Vagina (tissue), 2 donors: ENCODE data around the gene IGFLR1. TPM values are rescaled to one million over a fixed set of nuclear protein-coding genes. Genes with fewer than 3 reads are reported as not detected.

Experiments used
- DNase-seq, 2 donors: peaks; one replicate each; pipeline ENCODE4 v3.0.0-alpha.2; 2017; ENCODE audit errors: extremely low spot score in 2 of 2
- H3K27ac ChIP-seq: fragments of 200-600 bp; sonication (generic); one replicate; pipeline ENCODE4 v1.5.1; 2019
- H3K27me3 ChIP-seq: fragments of 200-600 bp; sonication (generic); one replicate; pipeline ENCODE4 v1.5.1; 2019
- H3K36me3 ChIP-seq, 2 donors: fragments of 200-600 bp; sonication (generic); one replicate each; pipeline ENCODE4 v1.5.1; 2017 to 2019
- H3K4me1 ChIP-seq: fragments of 200-600 bp; sonication (generic); one replicate; pipeline ENCODE4 v1.5.1; 2019
- H3K4me3 ChIP-seq, 2 donors: fragments of 200-600 bp; sonication (generic); 1 replicate in 1 of 2; 2 replicates in 1 of 2; pipeline ENCODE4 v1.5.1; 2016 to 2019
- H3K9me3 ChIP-seq: fragments of 200-600 bp; sonication (generic); one replicate; pipeline ENCODE4 v1.5.1; 2019
- POLR2A ChIP-seq, 2 donors: fragments of 450-650 bp; IDR thresholded peaks; one replicate each; pipeline ENCODE4 v1.6.1; 2017; ENCODE audit warnings: antibody characterized with exemption in 2 of 2, mild to moderate bottlenecking in 2 of 2, moderate library complexity in 2 of 2
- POLR2AphosphoS5 ChIP-seq, 2 donors: sonication (generic); formaldehyde crosslinking; IDR thresholded peaks; one replicate each; pipeline ENCODE4 v1.9.0; 2017; ENCODE audit warnings: antibody characterized with exemption in 2 of 2, mild to moderate bottlenecking in 2 of 2, low read depth in 1 of 2; ENCODE audit not compliant: insufficient read depth in 1 of 2
- intact Hi-C: fragments of 100-400 bp; cut with DNase I; formaldehyde crosslinking; loops from one replicate; pipeline ENCODE4 v1.15.1; 2023
- total RNA-seq: library from RNA; depleted of rRNA; stranded (reverse); fragments of >200 nt; gene quantifications from one replicate; pipeline ENCODE4 v1.2.3, GENCODE V29; 2016
- TF ChIP-seq, protein P1 (sequence below), 3 experiments: fragments of 450-650 bp in 2 of 3; fragments of 200-600 bp in 1 of 3; sonication (generic) in 1 of 3; IDR thresholded peaks; one replicate each; pipeline ENCODE4 v1.5.1; 2017 to 2019; ENCODE audit warnings: antibody characterized with exemption in 3 of 3, mild to moderate bottlenecking in 2 of 3, moderate library complexity in 2 of 3

The IGFLR1 gene
- total RNA-seq, 1 donor from 2014 or later, result 7.4 TPM

- no peak for DNase-seq
- TF ChIP-seq POLR2AphosphoS5 (IDR thresholded peaks at IDR 0.05; ENCODE audit: insufficient read depth in 1 of 2, low read depth in 1 of 2) (no peak), POLR2A (IDR thresholded peaks at IDR 0.05) (no peak)
- TF ChIP-seq, protein P1, sequence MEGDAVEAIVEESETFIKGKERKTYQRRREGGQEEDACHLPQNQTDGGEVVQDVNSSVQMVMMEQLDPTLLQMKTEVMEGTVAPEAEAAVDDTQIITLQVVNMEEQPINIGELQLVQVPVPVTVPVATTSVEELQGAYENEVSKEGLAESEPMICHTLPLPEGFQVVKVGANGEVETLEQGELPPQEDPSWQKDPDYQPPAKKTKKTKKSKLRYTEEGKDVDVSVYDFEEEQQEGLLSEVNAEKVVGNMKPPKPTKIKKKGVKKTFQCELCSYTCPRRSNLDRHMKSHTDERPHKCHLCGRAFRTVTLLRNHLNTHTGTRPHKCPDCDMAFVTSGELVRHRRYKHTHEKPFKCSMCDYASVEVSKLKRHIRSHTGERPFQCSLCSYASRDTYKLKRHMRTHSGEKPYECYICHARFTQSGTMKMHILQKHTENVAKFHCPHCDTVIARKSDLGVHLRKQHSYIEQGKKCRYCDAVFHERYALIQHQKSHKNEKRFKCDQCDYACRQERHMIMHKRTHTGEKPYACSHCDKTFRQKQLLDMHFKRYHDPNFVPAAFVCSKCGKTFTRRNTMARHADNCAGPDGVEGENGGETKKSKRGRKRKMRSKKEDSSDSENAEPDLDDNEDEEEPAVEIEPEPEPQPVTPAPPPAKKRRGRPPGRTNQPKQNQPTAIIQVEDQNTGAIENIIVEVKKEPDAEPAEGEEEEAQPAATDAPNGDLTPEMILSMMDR (IDR thresholded peaks at IDR 0.05), result no peak
- H3K4me1 ChIP-seq, result peaks cover 2% of the 10 kb centered on the region
- H3K27me3 ChIP-seq, result no peaks in the 10 kb centered on the region
- H3K4me3 ChIP-seq, result no peak overlapping the region
- H3K27ac ChIP-seq, result no peak overlapping the region
- no peaks in the 10 kb centered on the region for H3K9me3 ChIP-seq
- intact Hi-C loops, result no loop called here
- H3K36me3 ChIP-seq, result peaks cover 0 to 23% of the 10 kb centered on the region in 2 donors
These were observed 39.4 kb upstream of the IGFLR1 start for GRCh38 chr19:35781650-35782049.

GRCh38 chr19:35780717-35781116 lies 38.5 kb upstream of the IGFLR1 start:
- no peak for DNase-seq
- intact Hi-C loops, result no loop called here
- Histone ChIP-seq H3K27ac (no peak overlapping the region), H3K9me3 (no peaks in the 10 kb centered on the region), H3K4me3 (no peak overlapping the region), H3K36me3 (peaks cover 0 to 23% of the 10 kb centered on the region in 2 donors), H3K4me1 (peaks cover 11% of the 10 kb centered on the region), H3K27me3 (no peaks in the 10 kb centered on the region)
- TF ChIP-seq, protein P1 (IDR thresholded peaks at IDR 0.05), result no peak
- TF ChIP-seq POLR2A (IDR thresholded peaks at IDR 0.05) (no peak), POLR2AphosphoS5 (IDR thresholded peaks at IDR 0.05; ENCODE audit: insufficient read depth in 1 of 2, low read depth in 1 of 2) (no peak)

DNA sequence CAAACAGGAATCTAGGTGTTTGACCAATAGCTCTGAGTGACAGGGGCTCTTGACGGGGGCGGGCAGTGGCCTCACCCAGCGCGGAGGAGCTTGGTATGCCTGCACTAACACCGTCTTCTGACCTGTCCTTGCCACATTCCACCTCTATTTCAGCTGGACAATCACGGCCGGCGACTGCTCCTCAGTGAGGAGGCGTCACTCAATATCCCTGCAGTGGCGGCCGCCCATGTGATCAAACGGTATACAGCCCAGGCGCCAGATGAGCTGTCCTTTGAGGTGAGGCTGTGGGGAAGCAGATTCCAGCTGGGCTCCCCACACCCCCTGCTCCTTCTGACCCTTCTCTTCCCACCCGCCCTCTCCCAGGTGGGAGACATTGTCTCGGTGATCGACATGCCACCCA lies 37.8 kb upstream of the IGFLR1 start:
- no peaks in the 10 kb centered on the region for H3K9me3 ChIP-seq
- H3K4me1 ChIP-seq, result peaks cover 13% of the 10 kb centered on the region
- H3K27ac ChIP-seq, result no peak overlapping the region
- no peak for DNase-seq
- H3K27me3 ChIP-seq, result no peaks in the 10 kb centered on the region
- intact Hi-C loops, result no loop called here
- TF ChIP-seq POLR2A (IDR thresholded peaks at IDR 0.05), result no peak
- no peak for TF ChIP-seq POLR2AphosphoS5 (IDR thresholded peaks at IDR 0.05; ENCODE audit: insufficient read depth in 1 of 2, low read depth in 1 of 2)
- TF ChIP-seq, protein P1 (IDR thresholded peaks at IDR 0.05), result no peak
- no peak overlapping the region for H3K4me3 ChIP-seq
- peaks cover 0 to 23% of the 10 kb centered on the region in 2 donors for H3K36me3 ChIP-seq

DNA sequence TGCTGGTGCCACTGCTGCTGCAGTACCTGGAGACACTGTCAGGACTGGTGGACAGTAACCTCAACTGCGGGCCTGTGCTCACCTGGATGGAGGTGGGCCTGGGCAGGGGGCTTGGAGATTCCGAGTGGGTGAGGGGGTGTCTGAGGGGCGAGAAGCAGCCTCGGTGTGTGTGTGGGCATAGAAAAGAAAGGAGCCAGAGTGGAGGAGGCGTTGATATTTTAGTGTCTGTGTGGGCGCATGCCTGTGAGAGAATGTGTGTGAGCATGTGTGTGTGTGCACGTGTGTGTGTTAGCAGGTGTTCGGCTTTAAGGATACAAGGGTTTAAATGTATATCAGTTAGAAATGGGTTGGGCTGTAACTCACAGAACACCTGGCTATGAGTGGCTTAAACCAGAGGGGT lies 36.8 kb upstream of the IGFLR1 start:
- Histone ChIP-seq H3K27ac (no peak overlapping the region), H3K27me3 (no peaks in the 10 kb centered on the region), H3K4me3 (no peak overlapping the region), H3K36me3 (peaks cover 0 to 23% of the 10 kb centered on the region in 2 donors), H3K9me3 (no peaks in the 10 kb centered on the region), H3K4me1 (peaks cover 20% of the 10 kb centered on the region)
- no peak for DNase-seq
- intact Hi-C loops, result loop anchor here (10.0 kb wide), 1 partner anchor 156 kb away; the partner anchor contains the start of gene LRFN3
- TF ChIP-seq, protein P1 (IDR thresholded peaks at IDR 0.05), result no peak
- TF ChIP-seq POLR2A (IDR thresholded peaks at IDR 0.05), result no peak
- TF ChIP-seq POLR2AphosphoS5 (IDR thresholded peaks at IDR 0.05; ENCODE audit: insufficient read depth in 1 of 2, low read depth in 1 of 2), result no peak

- intact Hi-C loops, result loop anchor here (10.0 kb wide), 1 partner anchor 157 kb away; the partner anchor contains the start of gene LRFN3
- H3K4me1 ChIP-seq, result peaks cover 20% of the 10 kb centered on the region
- H3K4me3 ChIP-seq, result no peak overlapping the region
- no peak for DNase-seq
- TF ChIP-seq, protein P1 (IDR thresholded peaks at IDR 0.05), result no peak
- no peak for TF ChIP-seq POLR2A (IDR thresholded peaks at IDR 0.05)
- H3K9me3 ChIP-seq, result no peaks in the 10 kb centered on the region
- no peak overlapping the region for H3K27ac ChIP-seq
- H3K27me3 ChIP-seq, result no peaks in the 10 kb centered on the region
- H3K36me3 ChIP-seq, result peaks cover 0 to 23% of the 10 kb centered on the region in 2 donors
These were observed 35.7 kb upstream of the IGFLR1 start for GRCh38 chr19:35777961-35778360.
